ENCODE data around the gene BCO2.
"Not testable (repeated sequence)": the region's sequence is repeated elsewhere in the genome, so short reads cannot be mapped to it uniquely, and the experiment has no call there.

The BCO2 gene

GRCh38 chr11:112174789-112175598, at the start of gene BCO2:
Gene BCO2, plus strand, starts transcription at chr11:112175512. Its CDS starts 90 bp downstream, at chr11:112175602.
- no peak for DNase-seq

- DNase-seq: no peak
Observed at GRCh38 chr11:112127056-112127455, 48.3 kb upstream of the BCO2 start.

GRCh38 chr11:112128483-112129121, 46.7 kb upstream of the BCO2 start:
- no peak for DNase-seq

- DNase-seq: no peak
Observed at GRCh38 chr11:112129656-112130055, 45.7 kb upstream of the BCO2 start.

GRCh38 chr11:112132737-112133136, 42.6 kb upstream of the BCO2 start:
- no peak for DNase-seq

- no peak for DNase-seq
Observed at GRCh38 chr11:112134473-112134872, 40.8 kb upstream of the BCO2 start.

- no peak for DNase-seq
Observed at GRCh38 chr11:112143597-112143996, 31.7 kb upstream of the BCO2 start.

GRCh38 chr11:112150517-112150916, 24.8 kb upstream of the BCO2 start:
- DNase-seq: no peak

GRCh38 chr11:112156153-112156955, 19.0 kb upstream of the BCO2 start:
- no peak for DNase-seq

GRCh38 chr11:112156956-112157766, 18.2 kb upstream of the BCO2 start:
- no peak for DNase-seq

- DNase-seq: no peak
Observed at GRCh38 chr11:112159098-112160065, 15.9 kb upstream of the BCO2 start.

- DNase-seq: no peak
Observed at GRCh38 chr11:112160091-112160848, 15.0 kb upstream of the BCO2 start.

- no peak for DNase-seq
Observed at GRCh38 chr11:112161012-112161411, 14.3 kb upstream of the BCO2 start.

- not testable (repeated sequence) for DNase-seq
Observed at GRCh38 chr11:112162200-112162599, 13.1 kb upstream of the BCO2 start.

- no peak for DNase-seq
Observed at GRCh38 chr11:112162761-112163546, 12.4 kb upstream of the BCO2 start.

- DNase-seq: no peak
Observed at GRCh38 chr11:112163875-112164685, 11.2 kb upstream of the BCO2 start, which contains the start of gene IL18. Gene IL18, minus strand, starts transcription at chr11:112164094. Its CDS starts 9,041 bp downstream, at chr11:112155053.

- DNase-seq: no peak
Observed at GRCh38 chr11:112165049-112165448, 10.3 kb upstream of the BCO2 start.

GRCh38 chr11:112166562-112166961, 8.8 kb upstream of the BCO2 start:
- DNase-seq: no peak

- DNase-seq: no peak
Observed at GRCh38 chr11:112167145-112167544, 8.2 kb upstream of the BCO2 start, which contains the start of gene TEX12. Gene TEX12, plus strand, starts transcription at chr11:112167372. Its CDS starts 1,897 bp downstream, at chr11:112169269.

All from activated naive CD4-positive, alpha-beta T cell treated with anti-CD3 and anti-CD28 coated beads, Interleukin-2, amount 50 U/mL, for 16 hours (primary cell).